HCT116 (cell line): ENCODE measurements around the gene SERPINI2. TPM values are rescaled to one million over a fixed set of nuclear protein-coding genes. Genes with fewer than 3 reads are reported as not detected.

ENCODE experiments used
- ATAC-seq: fragments of 200-7000 bp; cut with Tn5 transposase; 2 replicates; pipeline ENCODE4 v1.9.1; 2020; ENCODE audit warnings: mild to moderate bottlenecking, moderate library complexity
- BruUV-seq: library from RNA; stranded (reverse); fragments of 400-500 nt; replicated peaks from 2 replicates; lab custom pipeline; 2021; lab: Mats Ljungman, UMichigan
- CTCF ChIA-PET: fragments of 300-600 bp; sonication (Branson Sonifier 250); formaldehyde crosslinking; loops from one replicate; lab custom pipeline; 2021; ENCODE audit warnings: antibody characterized with exemption; lab: Charles Lee
- POLR2A ChIA-PET: fragments of 300-600, 350-600 bp; sonication (Branson Sonifier 250); formaldehyde crosslinking; loops from one replicate; lab custom pipeline; 2021; ENCODE audit warnings: antibody characterized with exemption; lab: Charles Lee
- RAD21 ChIA-PET, 2 experiments: fragments of 300-600 bp; sonication (Branson Sonifier 250); formaldehyde crosslinking; loops; one replicate each; lab custom pipeline; 2023; ENCODE audit warnings: low total read pairs in 2 of 2; ENCODE audit not compliant: uncharacterized antibody in 2 of 2, unreplicated experiment in 2 of 2, low non-redundant PET in 1 of 2; lab: Charles Lee
- DNase-seq: peaks from one replicate; pipeline ENCODE4 v3.0.0-alpha.2; 2010; ENCODE audit warnings: low read depth, low spot score
- H2AFZ ChIP-seq: fragments of 200-600 bp; shearing (Covaris generic), sonication (generic); 2 replicates; pipeline ENCODE4 v1.6.1; 2017; ENCODE audit warnings: low read depth, mixed run types, mixed read lengths, antibody characterized with exemption, low read length; ENCODE audit not compliant: poor library complexity, severe bottlenecking
- H3K27ac ChIP-seq: 2 replicates; pipeline ENCODE4 v1.5.1; 2012; ENCODE audit warnings: low read depth, low read length
- H3K27me3 ChIP-seq: fragments of 200-600 bp; sonication (generic); 2 replicates; pipeline ENCODE4 v1.6.1; 2016; ENCODE audit warnings: mixed run types, low read length, mixed read lengths; ENCODE audit not compliant: insufficient read depth
- H3K36me3 ChIP-seq, 2 experiments: fragments of 200-500 bp in 1 of 2; fragments of 200-600 bp in 1 of 2; sonication (Bioruptor generic) in 1 of 2; sonication (generic) in 1 of 2; 2 replicates each; pipeline versions ENCODE4 v1.5.1 to v1.6.1; 2014 to 2016; ENCODE audit warnings: low read length in 2 of 2, inconsistent platforms in 1 of 2, mixed read lengths in 1 of 2, mixed run types in 1 of 2; ENCODE audit not compliant: insufficient read depth in 2 of 2, control insufficient read depth in 1 of 2
- H3K4me1 ChIP-seq, 2 experiments: fragments of 200-600 bp in 1 of 2; sonication (generic) in 1 of 2; 2 replicates each; pipeline versions ENCODE4 v1.5.1 to v1.6.1; 2012 to 2017; ENCODE audit warnings: low read length in 2 of 2, inconsistent platforms in 1 of 2, mild to moderate bottlenecking in 1 of 2, mixed read lengths in 1 of 2, mixed run types in 1 of 2, moderate library complexity in 1 of 2; ENCODE audit not compliant: insufficient read depth in 2 of 2, control insufficient read depth in 1 of 2
- H3K4me2 ChIP-seq: fragments of 200-600 bp; sonication (generic); 2 replicates; pipeline ENCODE4 v1.6.1; 2017; ENCODE audit warnings: mixed run types, low read length, mixed read lengths
- H3K4me3 ChIP-seq, 2 experiments: fragments of 200-600 bp in 1 of 2; sonication (generic) in 1 of 2; replicated peaks in 1 of 2; 2 replicates each; pipeline ENCODE4 v1.5.1; 2011 to 2016; ENCODE audit warnings: low read length in 2 of 2, control low read depth in 1 of 2, low read depth in 1 of 2, mild to moderate bottlenecking in 1 of 2, mixed read lengths in 1 of 2, mixed run types in 1 of 2
- H3K79me2 ChIP-seq: fragments of 200-600 bp; sonication (generic); 2 replicates; pipeline ENCODE4 v1.6.1; 2017; ENCODE audit warnings: mild to moderate bottlenecking, mixed run types, low read length, moderate library complexity, mixed read lengths; ENCODE audit not compliant: insufficient read depth
- H3K9ac ChIP-seq: fragments of 200-600 bp; sonication (generic); 2 replicates; pipeline ENCODE4 v1.6.1; 2016; ENCODE audit warnings: low read length, mixed read lengths
- H3K9me2 ChIP-seq: fragments of 200-600 bp; sonication (generic), shearing (Covaris generic); 2 replicates; pipeline ENCODE4 v1.6.1; 2017; ENCODE audit warnings: mixed run types, mild to moderate bottlenecking, moderate library complexity; ENCODE audit not compliant: insufficient read depth
- H3K9me3 ChIP-seq, 2 experiments: fragments of 200-500 bp in 1 of 2; fragments of 200-600 bp in 1 of 2; sonication (Bioruptor generic) in 1 of 2; sonication (generic) in 1 of 2; 2 replicates each; pipeline ENCODE4 v1.6.1; 2014 to 2017; ENCODE audit warnings: low read length in 2 of 2, mixed read lengths in 2 of 2, inconsistent platforms in 1 of 2, low read depth in 1 of 2, mild to moderate bottlenecking in 1 of 2, mixed run types in 1 of 2, moderate library complexity in 1 of 2; ENCODE audit not compliant: control insufficient read depth in 1 of 2, insufficient read depth in 1 of 2
- H4K20me1 ChIP-seq: fragments of 200-600 bp; sonication (generic), shearing (Covaris generic); 2 replicates; pipeline ENCODE4 v1.6.1; 2017; ENCODE audit warnings: mixed run types, mild to moderate bottlenecking, moderate library complexity; ENCODE audit not compliant: insufficient read depth
- CEBPB ChIP-seq: IDR thresholded peaks from 2 replicates; pipeline ENCODE4 v1.6.1; 2012; ENCODE audit warnings: low read depth
- MAX ChIP-seq: IDR thresholded peaks from 2 replicates; pipeline ENCODE4 v1.6.1; 2012
- TCF7L2 ChIP-seq: IDR thresholded peaks from 2 replicates; pipeline ENCODE4 v1.7.0; 2011; ENCODE audit warnings: borderline replicate concordance, inconsistent platforms; ENCODE audit not compliant: insufficient read depth, insufficient read length; ENCODE audit errors: extremely low read depth
- YY1 ChIP-seq: IDR thresholded peaks from 2 replicates; pipeline ENCODE4 v1.6.1; 2011; ENCODE audit warnings: low read length, low read depth, moderate library complexity, mild to moderate bottlenecking; ENCODE audit not compliant: insufficient replicate concordance; ENCODE audit errors: extremely low read depth
- ZBTB33 ChIP-seq: IDR thresholded peaks from 2 replicates; pipeline ENCODE4 v1.6.1; 2011; ENCODE audit warnings: mild to moderate bottlenecking, low read length, moderate library complexity; ENCODE audit not compliant: insufficient replicate concordance; ENCODE audit errors: extremely low read depth
- ZFX ChIP-seq: fragments of 450-650 bp; IDR thresholded peaks from 2 replicates; pipeline ENCODE4 v1.6.1; 2017
- ZNF274 ChIP-seq: fragments of 200-500 bp; sonication (Bioruptor generic); IDR thresholded peaks from 2 replicates; pipeline ENCODE4 v1.6.1; 2014; ENCODE audit warnings: mild to moderate bottlenecking, low read depth, low read length, inconsistent platforms
- intact Hi-C: fragments of 100-400 bp; cut with micrococcal nuclease; formaldehyde crosslinking; loops from 2 replicates; pipeline ENCODE4 v1.10.0; 2022
- total RNA-seq: library from RNA; stranded (reverse); gene quantifications from one replicate; pipeline ENCODE4 v1.2.1, GENCODE V29; 2021; ENCODE audit not compliant: unreplicated experiment

Gene SERPINI2
- total RNA-seq, 1 experiment from 2014 or later: 0.27 TPM

- H3K36me3 ChIP-seq: no peaks in the 10 kb centered on the region
- H3K4me1 ChIP-seq: no peaks in the 10 kb centered on the region
- CTCF ChIA-PET: no interaction called here
- no peak overlapping the region for H3K4me2 ChIP-seq
- H3K9me2 ChIP-seq: no peaks in the 10 kb centered on the region
- no peaks in the 10 kb centered on the region for H4K20me1 ChIP-seq
- no peak for ATAC-seq
- H3K27me3 ChIP-seq: no peaks in the 10 kb centered on the region
- intact Hi-C loops: no loop called here
- TF ChIP-seq TCF7L2 (no peak), ZBTB33 (no peak), CEBPB (no peak), ZNF274 (no peak), MAX (no peak), YY1 (no peak), ZFX (no peak)
- TF ChIP-seq, all 23 proteins: peak for 0
- RAD21 ChIA-PET: no interaction called here
- POLR2A ChIA-PET: no interaction called here
- BruUV-seq: no TSS peak
- no peak overlapping the region for H3K27ac ChIP-seq
- H2AFZ ChIP-seq: no peak overlapping the region
- DNase-seq: no peak
- no peaks in the 10 kb centered on the region for H3K79me2 ChIP-seq
- H3K9ac ChIP-seq: no peak overlapping the region
- H3K9me3 ChIP-seq: no peaks in the 10 kb centered on the region
- H3K4me3 ChIP-seq: no peak overlapping the region
Observed at GRCh38 chr3:167469381-167469780, 4.5 kb downstream of the SERPINI2 start.
